Heart left ventricle (tissue), 13 donors: Measurements from ENCODE around the gene PEX7.

Experiments used
- POLR2A ChIP-seq, 2 donors: fragments of 450-650 bp; IDR thresholded peaks; one replicate each; pipeline ENCODE4 v1.6.1; 2017; ENCODE audit warnings: antibody characterized with exemption in 2 of 2, mild to moderate bottlenecking in 2 of 2, moderate library complexity in 2 of 2
- TF ChIP-seq, protein P1 (sequence below), 12 donors: fragments of 200-600 bp; sonication (generic) in 4 of 12; IDR thresholded peaks; one replicate each; pipeline versions ENCODE4 v1.5.0 to v1.8.0; 2018 to 2022; ENCODE audit warnings: antibody characterized with exemption in 12 of 12, mild to moderate bottlenecking in 5 of 12
- donor health status: ischemic (EF 13 %, LVEDD 7.1; RV severe dilation, severe dysfunction).
- donor health status: DM: no; HTN: yes; CAD: no.
- donor health status: DM: no; HTN: no; CAD: no.
- donor health status: ischemic (EF 25% LVEDD 6.9; RV normal size, moderate dysfunction).
- donor health status: ischemic (EF 25% LVEDD 5.7; RV mildly dilated, moderate dysfunction).
- donor health status: ischemic (EF 35%, LVEDD 5.7; RV mildly dilated, moderate dysfunction).
- donor health status: nonischemic (EF 11% LVEDD 7.7; RV severe dilation, severe dysfunction).
- donor health status: DM: yes; HTN: yes; CAD: no.
- donor health status: PGD.
- donor health status: ischemic (EF 29% LVEDD 5.4; RV normal size, mild dysfunction).
- donor health status: nonischemic (EF 23%, LVEDD 6.1; RV moderate dilation, normal function).

- TF ChIP-seq, protein P1, sequence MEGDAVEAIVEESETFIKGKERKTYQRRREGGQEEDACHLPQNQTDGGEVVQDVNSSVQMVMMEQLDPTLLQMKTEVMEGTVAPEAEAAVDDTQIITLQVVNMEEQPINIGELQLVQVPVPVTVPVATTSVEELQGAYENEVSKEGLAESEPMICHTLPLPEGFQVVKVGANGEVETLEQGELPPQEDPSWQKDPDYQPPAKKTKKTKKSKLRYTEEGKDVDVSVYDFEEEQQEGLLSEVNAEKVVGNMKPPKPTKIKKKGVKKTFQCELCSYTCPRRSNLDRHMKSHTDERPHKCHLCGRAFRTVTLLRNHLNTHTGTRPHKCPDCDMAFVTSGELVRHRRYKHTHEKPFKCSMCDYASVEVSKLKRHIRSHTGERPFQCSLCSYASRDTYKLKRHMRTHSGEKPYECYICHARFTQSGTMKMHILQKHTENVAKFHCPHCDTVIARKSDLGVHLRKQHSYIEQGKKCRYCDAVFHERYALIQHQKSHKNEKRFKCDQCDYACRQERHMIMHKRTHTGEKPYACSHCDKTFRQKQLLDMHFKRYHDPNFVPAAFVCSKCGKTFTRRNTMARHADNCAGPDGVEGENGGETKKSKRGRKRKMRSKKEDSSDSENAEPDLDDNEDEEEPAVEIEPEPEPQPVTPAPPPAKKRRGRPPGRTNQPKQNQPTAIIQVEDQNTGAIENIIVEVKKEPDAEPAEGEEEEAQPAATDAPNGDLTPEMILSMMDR (IDR thresholded peaks at IDR 0.05) = peak in 7 of 12 donors; percentile 14 to 43 (median 27)
- TF ChIP-seq POLR2A (IDR thresholded peaks at IDR 0.05) = no peak
These were observed 104.9 kb downstream of the PEX7 start for GRCh38 chr6:136927292-136927691.
